IMR-90 (cell line): ENCODE measurements around the gene MOB2. TPM values are rescaled to one million over a fixed set of nuclear protein-coding genes. Genes with fewer than 3 reads are reported as not detected.

Source experiments
- ATAC-seq: fragments of 200-7000 bp; cut with Tn5 transposase; 2 replicates; pipeline ENCODE4 v1.9.1; 2020; ENCODE audit warnings: low read depth, mild to moderate bottlenecking, moderate library complexity
- BruUV-seq: library from RNA; stranded (reverse); fragments of 400-500 nt; replicated peaks from 2 replicates; lab custom pipeline; 2021; lab: Mats Ljungman, UMichigan
- CTCF ChIA-PET: fragments of 300-600 bp; formaldehyde crosslinking; extraction: SDS; loops from one replicate; lab custom pipeline; 2021; ENCODE audit warnings: antibody characterized with exemption; lab: Yijun Ruan, JAX
- POLR2A ChIA-PET: fragments of 300-600 bp; sonication (Branson Sonifier 250); formaldehyde crosslinking; loops from one replicate; lab custom pipeline; 2022; ENCODE audit warnings: antibody characterized with exemption; ENCODE audit not compliant: unreplicated experiment; lab: Charles Lee
- DNase-seq: peaks from one replicate; pipeline ENCODE4 v3.0.0; 2013
- H2AFZ ChIP-seq: replicated peaks from 2 replicates; pipeline ENCODE3; 2013; ENCODE audit warnings: low read length, mild to moderate bottlenecking; ENCODE audit not compliant: poor library complexity
- H2AK5ac ChIP-seq: 2 replicates; pipeline ENCODE4 v1.6.1; 2013; ENCODE audit warnings: low read depth, low read length, inconsistent platforms
- H2AK9ac ChIP-seq: replicated peaks from 2 replicates; pipeline ENCODE3; 2013; ENCODE audit warnings: mild to moderate bottlenecking, low read depth, low read length, moderate library complexity; ENCODE audit not compliant: poor library complexity
- H2BK120ac ChIP-seq: 2 replicates; pipeline ENCODE4 v1.6.1; 2013; ENCODE audit warnings: low read depth, low read length, inconsistent platforms
- H2BK15ac ChIP-seq: 3 replicates; pipeline ENCODE4 v1.6.1; 2013; ENCODE audit warnings: low read depth, low read length, inconsistent platforms
- H2BK20ac ChIP-seq: 2 replicates; pipeline ENCODE4 v1.6.1; 2013; ENCODE audit warnings: low read depth, mild to moderate bottlenecking, inconsistent platforms, low read length, moderate library complexity
- H2BK5ac ChIP-seq: 2 replicates; pipeline ENCODE4 v1.6.1; 2013; ENCODE audit warnings: mild to moderate bottlenecking, low read depth, low read length, inconsistent platforms; ENCODE audit not compliant: poor library complexity, severe bottlenecking
- H3K14ac ChIP-seq: replicated peaks from 2 replicates; pipeline ENCODE4 v1.6.1; 2013; ENCODE audit warnings: low read depth, low read length, inconsistent platforms
- H3K18ac ChIP-seq: 2 replicates; pipeline ENCODE4 v1.6.1; 2013; ENCODE audit warnings: low read depth, low read length, control low read depth
- H3K23ac ChIP-seq: 2 replicates; pipeline ENCODE4 v1.6.1; 2013; ENCODE audit warnings: low read depth, low read length, inconsistent platforms
- H3K27ac ChIP-seq: 2 replicates; pipeline ENCODE4 v1.5.1; 2013; ENCODE audit warnings: mild to moderate bottlenecking, control low read depth, low read length; ENCODE audit not compliant: insufficient read depth
- H3K27me3 ChIP-seq: 2 replicates; pipeline ENCODE4 v1.6.1; 2013; ENCODE audit warnings: low read length; ENCODE audit not compliant: control insufficient read depth, insufficient read depth
- H3K36me3 ChIP-seq: 2 replicates; pipeline ENCODE4 v1.6.1; 2013; ENCODE audit warnings: low read length, mixed read lengths; ENCODE audit not compliant: control insufficient read depth, insufficient read depth
- H3K4ac ChIP-seq: 2 replicates; pipeline ENCODE4 v1.6.1; 2013; ENCODE audit warnings: low read depth, low read length, inconsistent platforms
- H3K4me1 ChIP-seq: 2 replicates; pipeline ENCODE4 v1.6.1; 2013; ENCODE audit warnings: low read length, mixed read lengths; ENCODE audit not compliant: control insufficient read depth, insufficient read depth
- H3K4me2 ChIP-seq: 2 replicates; pipeline ENCODE4 v1.6.1; 2013; ENCODE audit warnings: low read depth, mild to moderate bottlenecking, control low read depth, low read length, moderate library complexity
- H3K4me3 ChIP-seq: 2 replicates; pipeline ENCODE4 v1.5.1; 2013; ENCODE audit warnings: low read depth, mild to moderate bottlenecking, control low read depth, low read length, moderate library complexity; ENCODE audit not compliant: insufficient read depth
- H3K56ac ChIP-seq: 2 replicates; pipeline ENCODE4 v1.6.1; 2013; ENCODE audit warnings: low read length, inconsistent platforms; ENCODE audit not compliant: insufficient read depth; ENCODE audit errors: extremely low read depth
- H3K79me1 ChIP-seq, 2 experiments: 2 replicates each; pipeline ENCODE4 v1.6.1; 2013; ENCODE audit warnings: low read length in 2 of 2, inconsistent platforms in 1 of 2, low read depth in 1 of 2
- H3K9ac ChIP-seq: 2 replicates; pipeline ENCODE4 v1.6.1; 2013; ENCODE audit warnings: low read depth, low read length, control low read depth
- H3K9me1 ChIP-seq: 2 replicates; pipeline ENCODE4 v1.6.1; 2013; ENCODE audit warnings: low read length, inconsistent platforms; ENCODE audit not compliant: insufficient read depth
- H3K9me3 ChIP-seq: 2 replicates; pipeline ENCODE4 v1.6.1; 2013; ENCODE audit warnings: low read length; ENCODE audit not compliant: control insufficient read depth, insufficient read depth
- H4K20me1 ChIP-seq: 2 replicates; pipeline ENCODE4 v1.6.1; 2013; ENCODE audit warnings: low read length, inconsistent platforms; ENCODE audit not compliant: insufficient read depth
- H4K5ac ChIP-seq: 2 replicates; pipeline ENCODE4 v1.6.1; 2013; ENCODE audit warnings: mild to moderate bottlenecking, low read depth, low read length, control low read depth
- H4K8ac ChIP-seq, 2 experiments: 2 replicates each; pipeline ENCODE4 v1.6.1; 2013; ENCODE audit warnings: low read depth in 2 of 2, low read length in 2 of 2, control low read depth in 1 of 2, inconsistent platforms in 1 of 2
- H4K91ac ChIP-seq: 2 replicates; pipeline ENCODE4 v1.6.1; 2013; ENCODE audit warnings: low read depth, low read length, inconsistent platforms; ENCODE audit not compliant: insufficient read depth
- BHLHE40 ChIP-seq: fragments of 150-350 bp; IDR thresholded peaks from 2 replicates; pipeline ENCODE4 v1.6.1; 2016; ENCODE audit warnings: mild to moderate bottlenecking, low read depth, low read length
- CEBPB ChIP-seq: IDR thresholded peaks from 2 replicates; pipeline ENCODE4 v1.6.1; 2012; ENCODE audit warnings: low read depth, low read length, improper control_type of control experiment
- CHD1 ChIP-seq: IDR thresholded peaks from 2 replicates; pipeline ENCODE4 v1.6.1; 2012; ENCODE audit warnings: low read depth, low read length, improper control_type of control experiment
- FOS ChIP-seq: fragments of 150-350 bp; IDR thresholded peaks from 2 replicates; pipeline ENCODE4 v1.6.1; 2016; ENCODE audit warnings: low read depth, low read length
- MAFK ChIP-seq: IDR thresholded peaks from 2 replicates; pipeline ENCODE4 v1.6.1; 2012; ENCODE audit warnings: low read depth, low read length, improper control_type of control experiment
- MAZ ChIP-seq: IDR thresholded peaks from 2 replicates; pipeline ENCODE4 v1.6.1; 2012; ENCODE audit warnings: low read depth, mild to moderate bottlenecking, low read length, improper control_type of control experiment, moderate library complexity, borderline replicate concordance
- MXI1 ChIP-seq: IDR thresholded peaks from 2 replicates; pipeline ENCODE4 v1.6.1; 2012; ENCODE audit warnings: low read depth, mild to moderate bottlenecking, low read length, moderate library complexity, borderline replicate concordance
- NFE2L2 ChIP-seq: fragments of 150-350 bp; IDR thresholded peaks from 2 replicates; pipeline ENCODE4 v1.6.1; 2016; ENCODE audit warnings: low read depth, mild to moderate bottlenecking, low read length
- POLR2A ChIP-seq: IDR thresholded peaks from 2 replicates; pipeline ENCODE4 v1.6.1; 2012; ENCODE audit warnings: mild to moderate bottlenecking, low read depth, low read length
- RAD21 ChIP-seq: IDR thresholded peaks from 2 replicates; pipeline ENCODE4 v1.6.1; 2012; ENCODE audit warnings: low read length, improper control_type of control experiment
- RCOR1 ChIP-seq: IDR thresholded peaks from 2 replicates; pipeline ENCODE4 v1.6.1; 2012; ENCODE audit warnings: mild to moderate bottlenecking, low read length, improper control_type of control experiment; ENCODE audit not compliant: insufficient replicate concordance
- RFX5 ChIP-seq: IDR thresholded peaks from 2 replicates; pipeline ENCODE4 v1.8.0; 2012; ENCODE audit warnings: low read depth, mild to moderate bottlenecking, low read length, moderate library complexity
- SMC3 ChIP-seq: fragments of 150-350 bp; IDR thresholded peaks from 2 replicates; pipeline ENCODE4 v1.6.1; 2016; ENCODE audit warnings: low read depth, mild to moderate bottlenecking, antibody characterized with exemption, low read length, moderate library complexity
- WGBS, 2 experiments: methylation state at CpG; one replicate each; pipeline versions ENCODE4 v1.1.5 to v1.1.7; 2013; ENCODE audit warnings: missing lambda C conversion rate in 2 of 2; ENCODE audit not compliant: insufficient read length in 1 of 2; ENCODE audit errors: extremely low coverage in 2 of 2; 5-methylcytosine and 5-hydroxymethylcytosine counted together
- dilution Hi-C: fragments of 300-500 bp; cut with HindIII; formaldehyde crosslinking; loops from one replicate; pipeline ENCODE4 v1.14.3; 2018; ENCODE audit warnings: low sequenced_read_pairs; ENCODE audit not compliant: unreplicated experiment
- in situ Hi-C: fragments of 300-500 bp; cut with MboI; formaldehyde crosslinking; loops from 3 replicates; pipeline ENCODE4 v1.14.3; 2019; ENCODE audit warnings: low sequenced_read_pairs, inconsistent platforms, mixed read lengths
- intact Hi-C: fragments of 100-400 bp; cut with micrococcal nuclease; formaldehyde crosslinking; loops from 2 replicates; pipeline ENCODE4 v1.10.0; 2022
- polyA plus RNA-seq, 3 experiments: library from polyadenylated mRNA; depleted of rRNA; stranded (reverse); fragments of >200 nt; gene quantifications; 2 replicates each; pipeline ENCODE4 v1.2.3, GENCODE V29; 2012; ENCODE audit warnings: low replicate concordance in 1 of 3
- total RNA-seq: library from RNA; depleted of rRNA; stranded (reverse); fragments of >200 nt; gene quantifications from 2 replicates; pipeline ENCODE4 v1.2.3, GENCODE V29; 2012
- TF ChIP-seq, protein P1 (sequence below): conservative IDR thresholded peaks from 2 replicates; pipeline ENCODE4 v1.5.1; 2012; ENCODE audit warnings: mild to moderate bottlenecking, low read depth, low read length, improper control_type of control experiment
- TF ChIP-seq, protein P2 (sequence below): fragments of 150-350 bp; IDR thresholded peaks from 2 replicates; pipeline ENCODE4 v1.6.1; 2016; ENCODE audit warnings: low read depth, mild to moderate bottlenecking, low read length, moderate library complexity, borderline replicate concordance
- TF ChIP-seq, protein P3 (sequence below): fragments of 150-350 bp; IDR thresholded peaks from 2 replicates; pipeline ENCODE4 v1.6.1; 2017; ENCODE audit warnings: mild to moderate bottlenecking, antibody characterized with exemption, low read length, low read depth

MOB2 gene
- total and polyA plus RNA-seq, 2 of the 4 experiments (the other 2 are of a cell fraction): 23.7 to 36.2 TPM

DNA sequence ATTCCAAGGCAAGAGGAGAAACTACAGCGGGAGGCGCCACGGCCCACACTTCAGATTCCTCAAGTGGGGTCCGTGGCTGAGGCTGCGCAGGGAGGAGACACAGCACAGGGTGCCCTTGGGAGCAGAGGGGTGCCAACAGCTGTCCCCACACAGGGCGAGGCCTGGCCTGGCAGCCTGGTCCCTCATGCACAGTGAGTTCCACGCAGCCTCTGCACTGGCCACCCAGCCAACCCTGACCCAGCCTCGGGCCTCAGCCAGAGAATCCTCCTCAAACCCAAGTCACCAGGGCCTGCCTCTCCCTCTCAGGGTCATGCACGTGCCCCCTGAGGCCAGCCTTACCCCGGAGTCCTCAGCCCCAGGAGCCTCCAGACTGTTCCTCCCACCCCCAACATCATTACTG lies 22.4 kb upstream of the MOB2 start:
- Histone ChIP-seq H2AK5ac (no peak overlapping the region), H2AK9ac (no peak overlapping the region), H3K56ac (no peak overlapping the region), H3K4me3 (no peak overlapping the region), H4K91ac (no peak overlapping the region), H3K9ac (no peak overlapping the region), H3K27ac (no peak overlapping the region), H3K4ac (no peak overlapping the region), H2AFZ (no peak overlapping the region), H3K9me1 (peaks cover 3% of the 10 kb centered on the region; the same call in 1 of the 2 replicates), H3K9me3 (no peaks in the 10 kb centered on the region), H3K36me3 (no peaks in the 10 kb centered on the region), H3K14ac (no peak overlapping the region), H2BK15ac (no peak overlapping the region), H4K20me1 (peaks cover 80% of the 10 kb centered on the region), H4K8ac (no peak overlapping the region), H4K5ac (no peak overlapping the region), H2BK120ac (no peak overlapping the region), H2BK20ac (no peak overlapping the region), H2BK5ac (no peak overlapping the region), H3K79me1 (peaks cover 14 to 61% of the 10 kb centered on the region in 2 experiments), H3K27me3 (no peaks in the 10 kb centered on the region), H3K23ac (no peak overlapping the region), H3K4me1 (no peaks in the 10 kb centered on the region; the same call in 1 of the 2 replicates), H3K4me2 (no peak overlapping the region), H3K18ac (no peak overlapping the region)
- DNase-seq: no peak
- in situ Hi-C loops (loop anchor here (25.0 kb wide), 1 partner anchor 297 kb away; the partner anchor contains the start of gene MUC5B), intact Hi-C loops (no loop called here), dilution Hi-C loops (no loop called here)
- TF ChIP-seq RCOR1: no peak
- TF ChIP-seq POLR2A: no peak
- no peak for TF ChIP-seq MAZ
- no peak for TF ChIP-seq RFX5
- TF ChIP-seq CHD1: no peak
- TF ChIP-seq MAFK: no peak
- no peak for TF ChIP-seq NFE2L2
- TF ChIP-seq BHLHE40: no peak
- no peak for TF ChIP-seq MXI1
- TF ChIP-seq, protein P1, sequence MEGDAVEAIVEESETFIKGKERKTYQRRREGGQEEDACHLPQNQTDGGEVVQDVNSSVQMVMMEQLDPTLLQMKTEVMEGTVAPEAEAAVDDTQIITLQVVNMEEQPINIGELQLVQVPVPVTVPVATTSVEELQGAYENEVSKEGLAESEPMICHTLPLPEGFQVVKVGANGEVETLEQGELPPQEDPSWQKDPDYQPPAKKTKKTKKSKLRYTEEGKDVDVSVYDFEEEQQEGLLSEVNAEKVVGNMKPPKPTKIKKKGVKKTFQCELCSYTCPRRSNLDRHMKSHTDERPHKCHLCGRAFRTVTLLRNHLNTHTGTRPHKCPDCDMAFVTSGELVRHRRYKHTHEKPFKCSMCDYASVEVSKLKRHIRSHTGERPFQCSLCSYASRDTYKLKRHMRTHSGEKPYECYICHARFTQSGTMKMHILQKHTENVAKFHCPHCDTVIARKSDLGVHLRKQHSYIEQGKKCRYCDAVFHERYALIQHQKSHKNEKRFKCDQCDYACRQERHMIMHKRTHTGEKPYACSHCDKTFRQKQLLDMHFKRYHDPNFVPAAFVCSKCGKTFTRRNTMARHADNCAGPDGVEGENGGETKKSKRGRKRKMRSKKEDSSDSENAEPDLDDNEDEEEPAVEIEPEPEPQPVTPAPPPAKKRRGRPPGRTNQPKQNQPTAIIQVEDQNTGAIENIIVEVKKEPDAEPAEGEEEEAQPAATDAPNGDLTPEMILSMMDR: no peak
- TF ChIP-seq RAD21: no peak
- no peak for TF ChIP-seq SMC3
- TF ChIP-seq, protein P2, sequence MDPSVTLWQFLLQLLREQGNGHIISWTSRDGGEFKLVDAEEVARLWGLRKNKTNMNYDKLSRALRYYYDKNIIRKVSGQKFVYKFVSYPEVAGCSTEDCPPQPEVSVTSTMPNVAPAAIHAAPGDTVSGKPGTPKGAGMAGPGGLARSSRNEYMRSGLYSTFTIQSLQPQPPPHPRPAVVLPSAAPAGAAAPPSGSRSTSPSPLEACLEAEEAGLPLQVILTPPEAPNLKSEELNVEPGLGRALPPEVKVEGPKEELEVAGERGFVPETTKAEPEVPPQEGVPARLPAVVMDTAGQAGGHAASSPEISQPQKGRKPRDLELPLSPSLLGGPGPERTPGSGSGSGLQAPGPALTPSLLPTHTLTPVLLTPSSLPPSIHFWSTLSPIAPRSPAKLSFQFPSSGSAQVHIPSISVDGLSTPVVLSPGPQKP: no peak
- TF ChIP-seq, protein P3, sequence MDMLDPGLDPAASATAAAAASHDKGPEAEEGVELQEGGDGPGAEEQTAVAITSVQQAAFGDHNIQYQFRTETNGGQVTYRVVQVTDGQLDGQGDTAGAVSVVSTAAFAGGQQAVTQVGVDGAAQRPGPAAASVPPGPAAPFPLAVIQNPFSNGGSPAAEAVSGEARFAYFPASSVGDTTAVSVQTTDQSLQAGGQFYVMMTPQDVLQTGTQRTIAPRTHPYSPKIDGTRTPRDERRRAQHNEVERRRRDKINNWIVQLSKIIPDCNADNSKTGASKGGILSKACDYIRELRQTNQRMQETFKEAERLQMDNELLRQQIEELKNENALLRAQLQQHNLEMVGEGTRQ: no peak
- no peak for TF ChIP-seq CEBPB
- TF ChIP-seq FOS: no peak
- CTCF ChIA-PET: no interaction called here
- POLR2A ChIA-PET: no interaction called here
- no TSS peak for BruUV-seq
- no peak; the same call in 1 of the 2 replicates for ATAC-seq
- WGBS, 2 experiments: 80% methylated on average over 1 of the region's 10 CpGs; no CpG with 5 or more reads in 1 of the 2 experiments
